RWPE2 (cell line): ENCODE measurements around the gene OPRM1.

Experiments
- ATAC-seq: fragments of 200-7000 bp; cut with Tn5 transposase; 3 replicates; pipeline ENCODE4 v1.9.1; 2021; ENCODE audit warnings: low read depth
- DNase-seq: peaks from one replicate; pipeline ENCODE4 v3.0.0-alpha.2; 2020; ENCODE audit warnings: low spot score
- H3K27ac ChIP-seq: fragments of 450-650 bp; 2 replicates; pipeline ENCODE4 v1.5.1; 2017; ENCODE audit warnings: mild to moderate bottlenecking; ENCODE audit not compliant: poor library complexity, severe bottlenecking
- H3K27me3 ChIP-seq: fragments of 250-450 bp; sonication (Bioruptor Pico); 2 replicates; pipeline ENCODE4 v1.5.1; 2021; ENCODE audit warnings: mild to moderate bottlenecking, moderate library complexity; ENCODE audit not compliant: insufficient read depth, poor library complexity, severe bottlenecking
- H3K36me3 ChIP-seq: fragments of 250-450 bp; sonication (Bioruptor Pico); 2 replicates; pipeline ENCODE4 v1.5.1; 2020; ENCODE audit warnings: low read depth, mild to moderate bottlenecking, moderate library complexity
- H3K4me1 ChIP-seq: fragments of 250-450 bp; sonication (Bioruptor Pico); 2 replicates; pipeline ENCODE4 v1.5.1; 2021; ENCODE audit warnings: mild to moderate bottlenecking, moderate library complexity; ENCODE audit not compliant: insufficient read depth, poor library complexity, severe bottlenecking
- H3K4me3 ChIP-seq: fragments of 250-450 bp; sonication (Bioruptor Pico); 2 replicates; pipeline ENCODE4 v1.5.1; 2021; ENCODE audit warnings: mild to moderate bottlenecking, moderate library complexity; ENCODE audit not compliant: severe bottlenecking
- H3K9me3 ChIP-seq: fragments of 250-450 bp; sonication (Bioruptor Pico); 2 replicates; pipeline ENCODE4 v1.5.1; 2021; ENCODE audit warnings: mild to moderate bottlenecking, moderate library complexity; ENCODE audit not compliant: severe bottlenecking
- TF ChIP-seq, protein P1 (sequence below): fragments of 450-650 bp; IDR thresholded peaks from one replicate; pipeline ENCODE4 v1.5.1; 2017; ENCODE audit warnings: mild to moderate bottlenecking, moderate library complexity; ENCODE audit not compliant: poor library complexity, severe bottlenecking

OPRM1 gene

DNA sequence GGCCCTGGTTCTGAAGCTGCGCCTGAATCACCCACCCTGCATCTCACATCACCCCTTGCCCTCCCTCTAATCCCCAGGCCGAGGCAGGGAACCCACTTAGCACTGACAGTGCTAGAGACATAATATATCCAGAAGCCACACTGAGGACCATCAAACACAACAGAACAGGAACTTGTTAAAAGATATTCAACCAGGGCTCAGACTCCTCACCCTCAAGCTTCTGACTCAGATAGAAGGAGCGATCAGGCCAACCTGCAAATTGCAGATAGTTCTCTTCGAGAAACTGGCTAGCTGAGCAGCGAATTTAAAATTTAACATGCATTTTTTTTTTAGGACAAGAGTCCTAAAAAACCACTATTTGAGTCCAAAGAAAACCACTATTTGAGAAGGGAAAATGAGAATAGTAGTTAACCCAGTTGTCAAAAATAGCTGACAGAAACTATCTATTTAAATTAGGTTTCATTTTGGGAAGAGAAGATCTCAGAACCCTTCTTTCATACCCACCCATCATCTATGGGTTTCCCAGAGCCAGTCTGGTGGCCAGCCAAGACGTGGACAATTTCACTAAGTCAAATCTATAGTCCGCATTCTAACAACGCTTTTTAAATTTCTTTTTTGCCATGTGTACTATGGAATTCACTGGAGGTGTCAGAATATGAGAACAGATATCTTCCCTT, 95.6 kb downstream of the OPRM1 start:
- no peak overlapping the region for H3K4me3 ChIP-seq
- H3K4me1 ChIP-seq: no peaks in the 10 kb centered on the region
- no peaks in the 10 kb centered on the region for H3K36me3 ChIP-seq
- no peak for DNase-seq
- no peaks in the 10 kb centered on the region for H3K9me3 ChIP-seq
- H3K27me3 ChIP-seq: no peaks in the 10 kb centered on the region
- H3K27ac ChIP-seq: no peak overlapping the region
- TF ChIP-seq, protein P1, sequence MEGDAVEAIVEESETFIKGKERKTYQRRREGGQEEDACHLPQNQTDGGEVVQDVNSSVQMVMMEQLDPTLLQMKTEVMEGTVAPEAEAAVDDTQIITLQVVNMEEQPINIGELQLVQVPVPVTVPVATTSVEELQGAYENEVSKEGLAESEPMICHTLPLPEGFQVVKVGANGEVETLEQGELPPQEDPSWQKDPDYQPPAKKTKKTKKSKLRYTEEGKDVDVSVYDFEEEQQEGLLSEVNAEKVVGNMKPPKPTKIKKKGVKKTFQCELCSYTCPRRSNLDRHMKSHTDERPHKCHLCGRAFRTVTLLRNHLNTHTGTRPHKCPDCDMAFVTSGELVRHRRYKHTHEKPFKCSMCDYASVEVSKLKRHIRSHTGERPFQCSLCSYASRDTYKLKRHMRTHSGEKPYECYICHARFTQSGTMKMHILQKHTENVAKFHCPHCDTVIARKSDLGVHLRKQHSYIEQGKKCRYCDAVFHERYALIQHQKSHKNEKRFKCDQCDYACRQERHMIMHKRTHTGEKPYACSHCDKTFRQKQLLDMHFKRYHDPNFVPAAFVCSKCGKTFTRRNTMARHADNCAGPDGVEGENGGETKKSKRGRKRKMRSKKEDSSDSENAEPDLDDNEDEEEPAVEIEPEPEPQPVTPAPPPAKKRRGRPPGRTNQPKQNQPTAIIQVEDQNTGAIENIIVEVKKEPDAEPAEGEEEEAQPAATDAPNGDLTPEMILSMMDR: no peak
- ATAC-seq: no peak

DNA sequence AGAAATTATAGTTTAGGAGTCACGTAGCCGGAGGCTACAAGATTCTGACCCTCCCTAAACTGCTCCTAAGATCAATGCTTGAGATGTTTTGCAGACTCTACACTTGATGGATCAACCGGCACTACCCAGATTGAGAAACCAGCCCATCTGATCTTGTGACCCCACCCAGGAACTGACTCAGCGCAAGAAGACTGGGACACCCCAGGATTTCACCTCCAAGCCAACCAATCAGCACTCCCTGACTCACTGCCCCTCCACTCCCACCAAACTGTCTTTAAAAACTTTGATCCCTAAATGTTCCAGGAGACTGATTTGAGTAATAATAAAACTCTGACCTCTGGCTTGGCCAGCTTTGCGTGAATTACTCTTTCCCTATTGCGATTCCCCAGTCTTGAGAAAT, 99.8 kb downstream of the OPRM1 start:
- Histone ChIP-seq H3K9me3 (no peaks in the 10 kb centered on the region), H3K4me3 (no peak overlapping the region), H3K36me3 (no peaks in the 10 kb centered on the region), H3K27me3 (no peaks in the 10 kb centered on the region), H3K27ac (no peak overlapping the region), H3K4me1 (no peaks in the 10 kb centered on the region)
- no peak for DNase-seq
- TF ChIP-seq, protein P1: no peak
- peak; percentile 63; the same call in 2 of the 3 replicates for ATAC-seq

DNA sequence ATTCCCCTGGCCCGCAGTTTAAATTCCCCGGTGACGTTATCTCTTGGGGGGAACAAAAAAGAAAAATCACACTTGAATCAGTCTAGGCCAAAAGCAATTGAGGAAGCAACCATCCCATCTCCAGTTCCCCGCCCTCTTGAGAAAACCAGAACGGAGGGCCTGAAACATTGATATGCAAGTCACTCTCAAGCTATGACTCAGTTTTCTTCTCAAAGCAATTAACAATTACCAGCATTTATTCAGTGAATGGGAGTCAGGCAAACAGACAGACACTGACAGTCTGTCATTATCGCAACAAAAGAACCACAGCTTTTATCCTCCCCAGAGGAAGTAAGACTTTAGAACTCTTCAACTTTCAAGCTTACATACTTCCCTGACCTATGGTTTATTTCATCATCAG, 100.9 kb downstream of the OPRM1 start:
- Histone ChIP-seq H3K4me1 (no peaks in the 10 kb centered on the region), H3K27me3 (no peaks in the 10 kb centered on the region), H3K36me3 (no peaks in the 10 kb centered on the region), H3K27ac (no peak overlapping the region), H3K9me3 (no peaks in the 10 kb centered on the region), H3K4me3 (no peak overlapping the region)
- TF ChIP-seq, protein P1: no peak
- DNase-seq: no peak
- no peak for ATAC-seq

DNA sequence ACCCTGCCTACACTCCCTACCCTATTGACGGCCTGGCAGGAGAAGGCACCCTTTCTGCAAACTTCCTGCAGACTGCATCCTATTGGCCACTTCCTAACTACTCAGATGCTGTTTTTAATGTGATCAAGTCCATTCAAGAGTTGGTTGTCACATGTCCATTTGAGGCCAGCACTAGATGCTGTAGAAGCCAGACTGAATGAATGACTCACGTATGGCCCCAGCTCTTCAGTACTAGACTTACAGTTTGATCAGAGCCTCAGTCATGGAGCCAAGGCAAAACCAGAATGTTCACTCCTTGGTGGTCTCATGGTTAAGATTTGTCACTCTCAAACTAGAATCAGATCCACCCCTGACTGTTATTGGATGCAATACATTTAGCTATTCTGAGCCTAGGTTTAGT, 101.7 kb downstream of the OPRM1 start:
- DNase-seq (no peak), ATAC-seq (no peak)
- Histone ChIP-seq H3K36me3 (no peaks in the 10 kb centered on the region), H3K4me1 (no peaks in the 10 kb centered on the region), H3K9me3 (no peaks in the 10 kb centered on the region), H3K27me3 (no peaks in the 10 kb centered on the region), H3K27ac (no peak overlapping the region), H3K4me3 (no peak overlapping the region)
- TF ChIP-seq, protein P1: no peak

DNA sequence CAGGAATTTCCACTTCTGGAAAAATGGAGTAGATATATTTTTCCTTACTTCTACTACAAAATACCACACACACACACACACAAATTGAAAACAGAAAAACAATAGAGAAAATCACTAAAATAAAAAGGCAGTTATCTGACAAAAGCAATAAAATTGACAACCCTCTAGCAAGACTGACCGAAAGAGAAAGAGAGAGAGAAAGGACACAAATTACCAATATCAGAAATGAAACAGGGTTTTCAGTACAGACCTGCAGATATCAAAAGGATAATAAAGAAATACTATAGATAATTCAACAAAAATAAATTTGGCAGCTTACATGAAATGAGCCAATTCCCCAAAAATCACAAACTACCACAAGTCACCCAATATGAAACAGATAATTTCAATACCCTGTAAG, 104.7 kb downstream of the OPRM1 start:
- no peaks in the 10 kb centered on the region for H3K9me3 ChIP-seq
- no peak for DNase-seq
- H3K27me3 ChIP-seq: no peaks in the 10 kb centered on the region
- H3K4me1 ChIP-seq: no peaks in the 10 kb centered on the region
- H3K36me3 ChIP-seq: no peaks in the 10 kb centered on the region
- no peak overlapping the region for H3K4me3 ChIP-seq
- TF ChIP-seq, protein P1: no peak
- ATAC-seq: no peak
- H3K27ac ChIP-seq: no peak overlapping the region
